SK-N-SH treated with all-trans-retinoic acid at 6 μM for 48 hours (cell line): ENCODE measurements around the gene USP40.

Source experiments
- ARNTL ChIP-seq: fragments of 450-650 bp; formaldehyde crosslinking; IDR thresholded peaks from 2 replicates; pipeline ENCODE4 v1.5.0; 2020; ENCODE audit warnings: low read depth, mild to moderate bottlenecking, moderate library complexity, borderline replicate concordance
- BACH2 ChIP-seq: fragments of 250-450 bp; sonication (Bioruptor Pico); IDR thresholded peaks from 2 replicates; pipeline ENCODE4 v1.9.0; 2021; ENCODE audit warnings: mild to moderate bottlenecking, borderline replicate concordance
- ESRRG ChIP-seq: fragments of 250-450 bp; sonication (Bioruptor Pico); IDR thresholded peaks from 2 replicates; pipeline ENCODE4 v1.6.1; 2021; ENCODE audit warnings: mild to moderate bottlenecking
- RARB ChIP-seq: fragments of 250-450 bp; sonication (Bioruptor Pico); IDR thresholded peaks from 2 replicates; pipeline ENCODE4 v1.8.0; 2021; ENCODE audit warnings: mild to moderate bottlenecking, moderate library complexity
- SNAI2 ChIP-seq: fragments of 250-450 bp; sonication (Bioruptor Pico); IDR thresholded peaks from 2 replicates; pipeline ENCODE4 v1.5.0; 2020; ENCODE audit warnings: mild to moderate bottlenecking, moderate library complexity
- ZFP3 ChIP-seq: fragments of 250-450 bp; sonication (Bioruptor Pico); IDR thresholded peaks from 2 replicates; pipeline ENCODE4 v1.5.0; 2020; ENCODE audit warnings: mild to moderate bottlenecking, moderate library complexity
- TF ChIP-seq, protein P1 (sequence below): fragments of 250-450 bp; sonication (Bioruptor Pico); IDR thresholded peaks from 2 replicates; pipeline ENCODE4 v1.8.0; 2020; ENCODE audit warnings: mild to moderate bottlenecking, moderate library complexity, borderline replicate concordance

DNA sequence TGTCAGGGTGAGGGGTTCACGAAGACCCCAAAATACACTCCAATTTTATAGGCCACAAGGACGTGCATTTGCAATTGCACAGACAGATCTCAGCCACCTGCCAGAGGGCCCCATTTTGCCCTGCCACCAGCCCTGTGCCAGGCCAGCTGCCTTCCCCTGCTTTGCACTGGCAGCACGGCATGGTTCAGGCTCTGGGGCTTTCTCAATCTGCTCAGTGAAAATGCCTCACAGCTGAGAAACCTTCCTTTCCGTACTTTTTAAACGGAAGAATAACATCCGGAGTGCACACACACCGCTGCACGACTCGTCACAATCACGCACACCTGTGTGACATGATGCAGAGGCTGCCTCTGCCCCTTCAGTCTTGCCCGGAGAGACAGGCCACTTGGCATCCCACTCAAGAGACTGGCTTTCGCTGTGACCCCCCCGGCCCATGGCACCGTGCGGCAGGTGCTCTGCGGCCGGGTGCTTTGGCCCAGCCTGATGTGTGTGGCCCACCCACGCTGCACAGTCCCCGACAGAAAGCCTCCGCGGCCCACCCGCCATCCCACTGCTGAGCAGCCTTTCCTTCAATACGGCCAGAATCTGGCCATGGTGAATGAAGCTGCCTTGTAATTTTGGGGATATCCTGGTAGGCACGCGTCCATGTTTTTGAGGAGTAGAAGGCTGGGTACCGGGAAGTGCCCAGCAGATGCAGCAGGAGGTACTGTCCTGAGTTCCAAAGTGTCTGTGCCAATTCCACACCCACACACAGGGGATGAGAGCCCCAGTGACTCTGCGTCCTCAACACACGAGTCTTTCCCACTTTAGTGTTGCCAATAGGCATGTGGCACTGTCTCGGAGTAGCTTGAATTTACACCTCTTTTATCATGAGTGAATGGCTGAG is 88.8 kb downstream of the USP40 start:
- TF ChIP-seq SNAI2 (no peak), ARNTL (no peak), BACH2 (CRISPR knock-in tag) (no peak), RARB (no peak), ESRRG (CRISPR knock-in tag) (no peak), ZFP3 (CRISPR knock-in tag) (no peak)
- TF ChIP-seq, protein P1, sequence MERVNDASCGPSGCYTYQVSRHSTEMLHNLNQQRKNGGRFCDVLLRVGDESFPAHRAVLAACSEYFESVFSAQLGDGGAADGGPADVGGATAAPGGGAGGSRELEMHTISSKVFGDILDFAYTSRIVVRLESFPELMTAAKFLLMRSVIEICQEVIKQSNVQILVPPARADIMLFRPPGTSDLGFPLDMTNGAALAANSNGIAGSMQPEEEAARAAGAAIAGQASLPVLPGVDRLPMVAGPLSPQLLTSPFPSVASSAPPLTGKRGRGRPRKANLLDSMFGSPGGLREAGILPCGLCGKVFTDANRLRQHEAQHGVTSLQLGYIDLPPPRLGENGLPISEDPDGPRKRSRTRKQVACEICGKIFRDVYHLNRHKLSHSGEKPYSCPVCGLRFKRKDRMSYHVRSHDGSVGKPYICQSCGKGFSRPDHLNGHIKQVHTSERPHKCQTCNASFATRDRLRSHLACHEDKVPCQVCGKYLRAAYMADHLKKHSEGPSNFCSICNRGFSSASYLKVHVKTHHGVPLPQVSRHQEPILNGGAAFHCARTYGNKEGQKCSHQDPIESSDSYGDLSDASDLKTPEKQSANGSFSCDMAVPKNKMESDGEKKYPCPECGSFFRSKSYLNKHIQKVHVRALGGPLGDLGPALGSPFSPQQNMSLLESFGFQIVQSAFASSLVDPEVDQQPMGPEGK (CRISPR knock-in tag), result no peak
